Stomach (tissue), 4 donors: Measurements from ENCODE around the gene SIRT2.

Experiments
- POLR2A ChIP-seq, 4 donors: fragments of 450-650 bp; IDR thresholded peaks; one replicate each; pipeline ENCODE4 v1.6.1; 2016; ENCODE audit warnings: antibody characterized with exemption in 4 of 4, control low read depth in 2 of 4, mild to moderate bottlenecking in 1 of 4, moderate library complexity in 1 of 4
- POLR2AphosphoS5 ChIP-seq, 3 donors: sonication (generic); formaldehyde crosslinking; IDR thresholded peaks; one replicate each; pipeline ENCODE4 v1.6.1; 2016; ENCODE audit warnings: antibody characterized with exemption in 3 of 3
- TF ChIP-seq, protein P1 (sequence below), 7 experiments: fragments of 450-650 bp in 4 of 7; fragments of 200-600 bp in 3 of 7; sonication (generic) in 3 of 7; IDR thresholded peaks; one replicate each; pipeline ENCODE4 v1.5.1; 2016 to 2019; ENCODE audit warnings: antibody characterized with exemption in 7 of 7, control low read depth in 2 of 7, mild to moderate bottlenecking in 1 of 7

DNA sequence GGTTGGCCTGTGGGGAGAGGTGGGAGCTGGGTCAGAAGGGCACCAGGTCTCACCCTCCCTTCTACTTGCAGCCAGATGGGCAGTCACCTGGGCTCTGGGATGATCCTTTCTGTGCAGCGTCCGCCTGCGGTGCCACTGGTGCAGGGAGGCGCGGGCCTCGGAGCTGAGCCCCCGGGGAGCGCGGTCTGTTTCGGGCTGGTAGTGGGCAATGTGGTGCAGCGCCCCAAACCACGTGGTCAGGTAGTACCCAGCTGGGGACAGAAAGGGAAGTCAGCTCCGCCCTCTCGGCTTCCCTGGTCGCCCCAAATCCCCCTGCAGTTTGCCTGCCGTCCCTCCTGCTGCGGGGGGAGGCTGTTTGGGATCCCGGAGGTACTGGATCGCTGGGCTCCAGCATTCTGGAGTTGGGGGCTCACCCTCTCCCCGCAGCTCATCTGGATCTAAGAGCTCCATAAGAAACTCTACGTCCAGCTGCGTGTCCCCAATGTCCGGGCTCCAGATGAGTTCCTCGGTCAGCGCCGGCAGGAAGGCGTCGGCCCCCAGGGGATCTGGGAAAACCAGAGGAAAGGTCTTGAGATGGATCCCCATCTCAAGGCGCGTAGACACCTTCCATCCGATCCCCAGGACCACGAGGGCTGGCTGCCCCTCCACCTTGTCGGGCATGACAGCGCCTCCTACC is 30.1 kb downstream of the SIRT2 start:
- TF ChIP-seq POLR2A (IDR thresholded peaks at IDR 0.05) (no peak), POLR2AphosphoS5 (IDR thresholded peaks at IDR 0.05) (no peak)
- TF ChIP-seq, protein P1, sequence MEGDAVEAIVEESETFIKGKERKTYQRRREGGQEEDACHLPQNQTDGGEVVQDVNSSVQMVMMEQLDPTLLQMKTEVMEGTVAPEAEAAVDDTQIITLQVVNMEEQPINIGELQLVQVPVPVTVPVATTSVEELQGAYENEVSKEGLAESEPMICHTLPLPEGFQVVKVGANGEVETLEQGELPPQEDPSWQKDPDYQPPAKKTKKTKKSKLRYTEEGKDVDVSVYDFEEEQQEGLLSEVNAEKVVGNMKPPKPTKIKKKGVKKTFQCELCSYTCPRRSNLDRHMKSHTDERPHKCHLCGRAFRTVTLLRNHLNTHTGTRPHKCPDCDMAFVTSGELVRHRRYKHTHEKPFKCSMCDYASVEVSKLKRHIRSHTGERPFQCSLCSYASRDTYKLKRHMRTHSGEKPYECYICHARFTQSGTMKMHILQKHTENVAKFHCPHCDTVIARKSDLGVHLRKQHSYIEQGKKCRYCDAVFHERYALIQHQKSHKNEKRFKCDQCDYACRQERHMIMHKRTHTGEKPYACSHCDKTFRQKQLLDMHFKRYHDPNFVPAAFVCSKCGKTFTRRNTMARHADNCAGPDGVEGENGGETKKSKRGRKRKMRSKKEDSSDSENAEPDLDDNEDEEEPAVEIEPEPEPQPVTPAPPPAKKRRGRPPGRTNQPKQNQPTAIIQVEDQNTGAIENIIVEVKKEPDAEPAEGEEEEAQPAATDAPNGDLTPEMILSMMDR (IDR thresholded peaks at IDR 0.05), result no peak
